SH-SY5Y (cell line): Measurements from ENCODE around the gene COL8A1.

Experiments
- GATA2 ChIP-seq: IDR thresholded peaks from 2 replicates; pipeline ENCODE4 v1.6.1; 2011; ENCODE audit warnings: mild to moderate bottlenecking, low read depth, low read length
- GATA3 ChIP-seq: IDR thresholded peaks from 2 replicates; pipeline ENCODE4 v1.6.1; 2011; ENCODE audit warnings: low read depth, mild to moderate bottlenecking, low read length, moderate library complexity

The COL8A1 gene

GRCh38 chr3:99633887-99634558 lies 4.4 kb upstream of the COL8A1 start:
- TF ChIP-seq GATA2, result no peak
- no peak for TF ChIP-seq GATA3

- no peak for TF ChIP-seq GATA3
- TF ChIP-seq GATA2, result no peak
Measured at GRCh38 chr3:99634881-99635280, 3.5 kb upstream of the COL8A1 start.

- no peak for TF ChIP-seq GATA2
- no peak for TF ChIP-seq GATA3
Measured at GRCh38 chr3:99635348-99635747, 3.0 kb upstream of the COL8A1 start.

- TF ChIP-seq GATA3, result no peak
- TF ChIP-seq GATA2, result no peak
Measured at GRCh38 chr3:99637016-99637367, 1.4 kb upstream of the COL8A1 start.

- TF ChIP-seq GATA3 (no peak), GATA2 (no peak)
Measured at GRCh38 chr3:99637368-99638111, 854 bp upstream of the COL8A1 start.

- TF ChIP-seq GATA2, result no peak
- no peak for TF ChIP-seq GATA3
Measured at GRCh38 chr3:99639579-99639978, 1.2 kb downstream of the COL8A1 start.

- TF ChIP-seq GATA3, result no peak
- TF ChIP-seq GATA2, result no peak
Measured at GRCh38 chr3:99640214-99640851, 1.9 kb downstream of the COL8A1 start.

- TF ChIP-seq GATA3 (no peak), GATA2 (no peak)
Measured at GRCh38 chr3:99641480-99641879, 3.1 kb downstream of the COL8A1 start.

GRCh38 chr3:99641982-99642381 lies 3.6 kb downstream of the COL8A1 start:
- TF ChIP-seq GATA3 (no peak), GATA2 (no peak)

- no peak for TF ChIP-seq GATA3
- no peak for TF ChIP-seq GATA2
Measured at GRCh38 chr3:99644017-99644416, 5.6 kb downstream of the COL8A1 start.

- TF ChIP-seq GATA3, result no peak
- TF ChIP-seq GATA2, result no peak
Measured at GRCh38 chr3:99644746-99645145, 6.4 kb downstream of the COL8A1 start.

GRCh38 chr3:99645277-99646106 lies 7.1 kb downstream of the COL8A1 start:
- TF ChIP-seq GATA2, result no peak
- TF ChIP-seq GATA3, result no peak

GRCh38 chr3:99646107-99646435 lies 7.7 kb downstream of the COL8A1 start:
- TF ChIP-seq GATA3 (no peak), GATA2 (no peak)

GRCh38 chr3:99647081-99647480 lies 8.7 kb downstream of the COL8A1 start:
- TF ChIP-seq GATA2 (no peak), GATA3 (no peak)

- TF ChIP-seq GATA3 (no peak), GATA2 (no peak)
Measured at GRCh38 chr3:99648101-99648500, 9.7 kb downstream of the COL8A1 start.
